ENCODE data around the gene RRP8.

GRCh38 chr11:6627762-6628241, 24.4 kb upstream of the RRP8 start:
- TF ChIP-seq CTCF (IDR thresholded peaks at IDR 0.05) = no peak
- no peak for TF ChIP-seq EZH2 (IDR thresholded peaks at IDR 0.05; ENCODE audit: borderline replicate concordance, insufficient read depth, low read depth, low read length, poor library complexity, severe bottlenecking)

All from B cell (primary cell).